ENCODE measurements around the gene TLNRD1. TPM values are rescaled to one million over a fixed set of nuclear protein-coding genes. Genes with fewer than 3 reads are reported as not detected.
"Not testable (repeated sequence)": the region's sequence is repeated elsewhere in the genome, so short reads cannot be mapped to it uniquely, and the experiment has no call there.

The TLNRD1 gene
- 10 to 100 TPM; 19.3 to 25.4 TPM for total RNA-seq

DNA sequence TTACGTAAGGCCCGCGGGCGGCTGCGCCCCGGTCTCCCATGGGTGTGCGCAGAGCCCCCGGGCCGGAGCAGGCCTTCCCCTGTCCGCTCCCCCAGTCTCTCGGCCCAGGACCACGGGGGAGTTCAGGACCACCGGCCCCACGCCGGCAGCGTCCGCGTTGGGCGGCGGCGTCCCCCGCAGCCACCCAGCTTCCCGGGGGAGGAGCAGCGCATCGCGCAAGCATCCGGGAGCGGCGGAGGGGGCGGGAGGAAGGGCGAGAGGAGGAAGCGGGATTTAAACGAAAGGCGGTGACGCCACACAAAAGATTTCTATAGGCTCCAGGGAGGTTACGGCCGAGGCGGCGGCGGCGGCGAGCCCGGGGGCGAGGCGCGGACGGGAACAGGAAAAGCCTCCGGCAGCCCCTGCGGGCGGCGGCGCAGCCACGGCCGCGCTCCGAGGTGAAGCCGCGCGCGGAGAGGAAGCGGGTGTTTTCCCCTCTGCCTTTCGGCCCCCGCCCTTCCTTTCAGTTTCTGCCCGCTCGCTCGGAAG, at the start of gene TLNRD1:
Gene TLNRD1, plus strand, starts transcription at position 300 of the 528 bp plus-strand sequence. CDS start 1,349 bp downstream, outside the sequence.
- Histone ChIP-seq H3K36me3 (no peaks in the 10 kb centered on the region), H3K4me3 (peak within 1 kb of the TSS; percentile 90 to 96), H3K27me3 (replicated peaks; ENCODE audit: insufficient read depth) (no peaks in the 10 kb centered on the region), H3K27ac (peak within 1 kb of the TSS; percentile 95 to 98), H3K9me3 (no peaks in the 10 kb centered on the region), H3K4me1 (replicated peaks) (peaks cover 3% of the 10 kb centered on the region)
- DNase-seq (ENCODE audit: low spot score) = peak; percentile 90
- TF ChIP-seq CTCF (IDR thresholded peaks at IDR 0.05) (no peak), POLR2A (IDR thresholded peaks at IDR 0.05) (peak; percentile 84), POLR2AphosphoS5 (IDR thresholded peaks at IDR 0.05) (peak; percentile 87)
- intact Hi-C loops (cut with DNase I) = no loop called here
- WGBS = under 1% methylated on average over 51 of the region's 66 CpGs

- Histone ChIP-seq H3K4me3 (no peak overlapping the region), H3K36me3 (no peaks in the 10 kb centered on the region), H3K9me3 (no peaks in the 10 kb centered on the region), H3K27me3 (replicated peaks; ENCODE audit: insufficient read depth) (no peaks in the 10 kb centered on the region), H3K4me1 (replicated peaks) (no peaks in the 10 kb centered on the region), H3K27ac (no peak overlapping the region)
- DNase-seq (ENCODE audit: low spot score) = no peak
- no peak for TF ChIP-seq CTCF (IDR thresholded peaks at IDR 0.05)
- no peak for TF ChIP-seq POLR2A (IDR thresholded peaks at IDR 0.05)
- no peak for TF ChIP-seq POLR2AphosphoS5 (IDR thresholded peaks at IDR 0.05)
- intact Hi-C loops (cut with DNase I) = no loop called here
- 64% methylated on average over 5 of the region's 5 CpGs for WGBS
These were observed 48.8 kb upstream of the TLNRD1 start for GRCh38 chr15:80951941-80952340.

- 94% methylated on average over 12 of the region's 12 CpGs for WGBS
- Histone ChIP-seq H3K36me3 (no peaks in the 10 kb centered on the region), H3K27ac (no peak overlapping the region), H3K4me3 (no peak overlapping the region), H3K4me1 (replicated peaks) (no peaks in the 10 kb centered on the region), H3K27me3 (replicated peaks; ENCODE audit: insufficient read depth) (no peaks in the 10 kb centered on the region), H3K9me3 (no peaks in the 10 kb centered on the region)
- TF ChIP-seq POLR2AphosphoS5 (IDR thresholded peaks at IDR 0.05) (no peak), POLR2A (IDR thresholded peaks at IDR 0.05) (no peak)
- intact Hi-C loops (cut with DNase I) = no loop called here
- DNase-seq (ENCODE audit: low spot score) = no peak
These were observed 47.4 kb upstream of the TLNRD1 start for GRCh38 chr15:80953001-80953952.

DNA sequence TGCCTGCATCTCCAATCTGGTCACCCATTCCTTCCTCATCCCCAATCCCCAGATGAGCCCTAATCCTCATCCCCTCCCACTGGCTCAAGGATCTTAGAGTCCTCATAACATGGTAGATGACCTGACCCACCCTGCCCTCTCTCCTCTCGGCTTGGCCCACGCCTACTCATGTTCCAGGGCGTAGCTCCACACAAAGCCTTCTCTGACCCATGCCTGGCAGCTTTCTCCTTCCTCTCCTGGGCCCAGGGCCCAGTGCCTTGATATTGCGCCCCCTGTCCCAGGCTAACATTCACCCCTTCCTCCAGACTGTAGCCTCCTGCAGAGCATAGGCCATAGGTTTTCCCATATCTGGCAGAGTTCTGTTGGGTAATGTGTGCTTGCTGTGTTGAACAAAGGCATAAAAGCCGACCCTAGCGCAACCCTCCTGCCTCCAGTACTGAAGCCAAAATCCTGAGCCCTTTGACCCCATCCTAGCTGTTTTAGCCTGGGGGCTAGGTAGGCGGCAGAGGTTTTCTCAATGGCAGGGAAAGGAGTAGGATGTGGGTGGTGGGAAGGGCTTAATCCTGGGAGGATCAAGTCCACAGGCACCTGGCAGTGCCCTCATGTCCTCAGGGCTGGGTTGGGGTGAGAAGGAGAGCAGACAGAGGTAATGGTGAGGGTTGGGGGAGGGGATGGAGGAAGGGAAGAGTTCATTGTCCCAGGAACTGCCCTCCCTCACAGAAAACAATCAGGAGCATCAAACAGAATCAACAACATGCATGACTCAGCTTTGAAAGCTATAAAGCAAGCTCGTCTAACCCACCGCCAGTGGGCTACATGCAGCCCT, 46.6 kb upstream of the TLNRD1 start:
- intact Hi-C loops (cut with DNase I) = no loop called here
- TF ChIP-seq POLR2AphosphoS5 (IDR thresholded peaks at IDR 0.05) (no peak), CTCF (IDR thresholded peaks at IDR 0.05) (no peak), POLR2A (IDR thresholded peaks at IDR 0.05) (no peak)
- whole genome bisulfite sequencing = 90% methylated on average over 9 of the region's 9 CpGs
- Histone ChIP-seq H3K27ac (no peak overlapping the region), H3K4me3 (no peak overlapping the region), H3K27me3 (replicated peaks; ENCODE audit: insufficient read depth) (no peaks in the 10 kb centered on the region), H3K9me3 (no peaks in the 10 kb centered on the region), H3K36me3 (no peaks in the 10 kb centered on the region), H3K4me1 (replicated peaks) (no peaks in the 10 kb centered on the region)
- DNase-seq (ENCODE audit: low spot score) = no peak

DNA sequence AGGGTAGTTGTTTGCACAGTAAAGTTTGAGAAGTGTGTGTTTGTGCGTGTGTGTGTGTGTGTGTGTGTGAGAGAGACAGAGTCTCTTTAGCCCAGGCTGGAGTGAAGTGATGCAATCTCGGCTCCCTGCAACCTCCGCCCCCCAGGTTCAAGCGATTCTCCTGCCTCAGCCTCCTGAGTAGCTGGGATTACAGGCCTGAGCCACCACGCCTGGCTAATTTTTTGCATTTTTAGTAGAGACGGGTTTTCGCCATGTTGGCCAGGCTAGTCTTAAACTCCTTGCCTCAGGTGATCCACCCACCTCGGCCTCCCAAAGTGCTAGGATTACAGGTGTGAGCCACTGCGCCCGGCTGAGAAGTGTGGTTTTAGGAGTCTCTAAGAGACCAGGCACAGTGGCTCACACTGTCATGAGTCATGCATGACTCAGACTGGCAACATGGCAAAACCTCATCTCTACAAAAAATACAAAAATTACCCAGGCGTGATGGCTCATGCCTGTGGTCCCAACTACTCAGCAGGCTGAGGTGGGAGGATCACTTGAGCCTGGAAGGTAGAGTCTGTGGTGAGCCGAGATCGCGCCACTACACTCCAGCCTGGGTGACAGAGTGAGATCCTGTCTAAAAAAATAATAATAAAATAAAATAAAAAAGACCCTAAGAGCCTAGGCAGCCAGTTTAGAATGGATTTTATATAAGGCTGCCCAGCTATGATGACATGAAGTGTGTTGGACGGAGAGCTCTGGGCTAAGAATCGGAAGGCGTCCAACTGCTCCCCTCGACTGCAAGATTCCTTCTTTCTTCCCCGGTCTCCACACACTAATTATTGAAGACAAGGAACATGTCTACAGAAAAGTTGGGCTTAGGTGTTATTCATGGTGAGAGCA, 44.9 kb upstream of the TLNRD1 start:
- DNase-seq (ENCODE audit: low spot score) = not testable (repeated sequence)

More for the DNA sequence above, 44.9 kb upstream of the TLNRD1 start:
- H3K27ac ChIP-seq; H3K4me1 ChIP-seq (replicated peaks); H3K36me3 ChIP-seq; H3K9me3 ChIP-seq; H3K4me3 ChIP-seq; H3K27me3 ChIP-seq (replicated peaks; ENCODE audit: insufficient read depth); intact Hi-C loops (cut with DNase I): not testable (repeated sequence)
- 87% methylated on average over 19 of the region's 19 CpGs for WGBS
